Naive thymus-derived CD4-positive, alpha-beta T cell (primary cell): ENCODE results near the gene NUAK1. TPM values are rescaled to one million over a fixed set of nuclear protein-coding genes. Genes with fewer than 3 reads are reported as not detected.

Experiments
- ATAC-seq: fragments of 150-1000 bp; cut with Tn5 transposase; 2 replicates; pipeline ENCODE4 v1.10.0; 2021; ENCODE audit warnings: mild to moderate bottlenecking, moderate library complexity
- CTCF ChIA-PET: fragments of 350-600 bp; sonication (Branson Sonifier 250); formaldehyde crosslinking; loops from one replicate; lab custom pipeline; 2021; ENCODE audit warnings: antibody characterized with exemption; lab: Charles Lee
- POLR2A ChIA-PET: fragments of 350-600 bp; sonication (Branson Sonifier 250); formaldehyde crosslinking; loops from one replicate; lab custom pipeline; 2021; ENCODE audit warnings: antibody characterized with exemption, inconsistent platforms; lab: Charles Lee
- DNase-seq, 9 donors: peaks; one replicate each; pipeline versions ENCODE4 v3.0.0 to v3.0.0-alpha.2; 2020 to 2022; ENCODE audit warnings: mixed read lengths in 1 of 9
- H3K27ac ChIP-seq: one replicate; pipeline ENCODE4 v1.7.0; 2013; ENCODE audit warnings: mild to moderate bottlenecking, low read depth, low read length, moderate library complexity
- H3K27me3 ChIP-seq, 2 donors: one replicate each; pipeline ENCODE4 v1.7.0; 2013; ENCODE audit warnings: low read length in 2 of 2, mild to moderate bottlenecking in 2 of 2, moderate library complexity in 2 of 2; ENCODE audit not compliant: control insufficient read depth in 2 of 2, insufficient read depth in 2 of 2
- H3K36me3 ChIP-seq, 3 experiments: 1 replicate in 2 of 3; 2 replicates in 1 of 3; pipeline ENCODE4 v1.7.0; 2013; ENCODE audit warnings: low read length in 3 of 3, mild to moderate bottlenecking in 3 of 3, moderate library complexity in 1 of 3; ENCODE audit not compliant: insufficient read depth in 3 of 3, control insufficient read depth in 2 of 3
- H3K4me1 ChIP-seq, 2 donors: one replicate each; pipeline ENCODE4 v1.7.0; 2013; ENCODE audit warnings: low read length in 2 of 2, mild to moderate bottlenecking in 2 of 2, moderate library complexity in 1 of 2; ENCODE audit not compliant: control insufficient read depth in 2 of 2, insufficient read depth in 2 of 2
- H3K4me3 ChIP-seq: 2 replicates; pipeline ENCODE4 v1.7.0; 2013; ENCODE audit warnings: mild to moderate bottlenecking, low read length
- H3K9me3 ChIP-seq, 3 experiments: 1 replicate in 2 of 3; 2 replicates in 1 of 3; pipeline ENCODE4 v1.7.0; 2013; ENCODE audit warnings: low read length in 3 of 3; ENCODE audit not compliant: control insufficient read depth in 2 of 3
- H3K27ac Mint-ChIP-seq, 9 donors: one replicate each; pipeline ENCODE4 v1.8.0; 2020 to 2022; ENCODE audit warnings: mixed read lengths in 9 of 9, mild to moderate bottlenecking in 8 of 9, moderate library complexity in 5 of 9, inconsistent platforms in 2 of 9
- H3K27me3 Mint-ChIP-seq, 5 donors: one replicate each; pipeline ENCODE4 v1.8.0; 2021 to 2022; ENCODE audit warnings: mixed read lengths in 5 of 5, mild to moderate bottlenecking in 1 of 5
- H3K36me3 Mint-ChIP-seq, 5 donors: one replicate each; pipeline ENCODE4 v1.8.0; 2020 to 2022; ENCODE audit warnings: mixed read lengths in 5 of 5, mild to moderate bottlenecking in 3 of 5, inconsistent platforms in 1 of 5
- H3K4me1 Mint-ChIP-seq, 7 donors: one replicate each; pipeline ENCODE4 v1.8.0; 2020 to 2022; ENCODE audit warnings: mixed read lengths in 7 of 7, mild to moderate bottlenecking in 3 of 7, inconsistent platforms in 1 of 7
- H3K4me3 Mint-ChIP-seq, 10 donors: one replicate each; pipeline ENCODE4 v1.8.0; 2020 to 2022; ENCODE audit warnings: mild to moderate bottlenecking in 10 of 10, mixed read lengths in 10 of 10, moderate library complexity in 6 of 10, inconsistent platforms in 2 of 10
- H3K9me3 Mint-ChIP-seq, 11 donors: one replicate each; pipeline ENCODE4 v1.8.0; 2020 to 2022; ENCODE audit warnings: mixed read lengths in 11 of 11, mild to moderate bottlenecking in 4 of 11, inconsistent platforms in 1 of 11, moderate library complexity in 1 of 11
- intact Hi-C, 2 donors: fragments of 100-400 bp; cut with micrococcal nuclease; formaldehyde crosslinking; loops; one replicate each; pipeline ENCODE4 v1.15.1; 2023
- polyA plus RNA-seq, 2 donors: library from polyadenylated mRNA; unstranded; fragments of 300-500 nt; fragmentation: Illumina TruSeq; gene quantifications; one replicate each; pipeline ENCODE4 v1.2.3, GENCODE V29; 2021
- total RNA-seq, 6 experiments: library from RNA in 5 of 6; stranded (reverse) in 5 of 6; gene quantifications; 1 replicate in 5 of 6; 2 replicates in 1 of 6; pipeline ENCODE4 v1.2.3 and lab custom pipeline; 2021 to 2026

NUAK1 gene
- total and polyA plus RNA-seq, 7 experiments from 2014 or later, result 0.02 to 0.51 (median 0.08) TPM; not detected in 4

DNA sequence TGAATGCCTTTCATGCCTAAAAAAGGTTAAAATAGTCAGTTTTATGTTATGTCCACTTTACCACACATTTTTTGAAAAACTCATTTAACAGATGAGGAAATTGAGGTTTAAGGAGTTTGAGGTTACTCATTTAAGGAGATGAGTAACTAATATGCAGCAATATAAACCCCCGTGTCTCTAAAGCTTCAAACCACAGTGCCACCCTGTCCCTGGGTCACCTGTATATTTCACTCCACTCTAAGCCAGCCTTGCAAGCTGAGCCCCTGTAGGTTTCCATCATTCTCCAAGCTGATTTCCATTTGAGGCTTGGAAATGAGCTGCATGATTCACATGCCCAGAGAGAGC is 64.4 kb downstream of the NUAK1 start:
- POLR2A ChIA-PET, result no interaction called here
- H3K36me3 Mint-ChIP-seq, result no peaks in the 10 kb centered on the region
- H3K36me3 ChIP-seq, result no peaks in the 10 kb centered on the region
- no peak overlapping the region for H3K27ac Mint-ChIP-seq
- no peak overlapping the region for H3K4me3 Mint-ChIP-seq
- H3K9me3 ChIP-seq, result no peaks in the 10 kb centered on the region
- H3K4me3 ChIP-seq, result no peak overlapping the region
- no peaks in the 10 kb centered on the region for H3K4me1 ChIP-seq
- ATAC-seq (no peak), DNase-seq (no peak)
- CTCF ChIA-PET, result interaction anchor here (0.6 kb wide), 1 partner anchor 22 kb away, joined by 5 read pairs; no protein-coding TSS in a partner anchor
- no peak overlapping the region for H3K27ac ChIP-seq
- intact Hi-C loops, result no loop called here
- no peaks in the 10 kb centered on the region for H3K4me1 Mint-ChIP-seq
- H3K9me3 Mint-ChIP-seq, result peaks cover 0 to 1% (median 0%) of the 10 kb centered on the region in 11 donors
- no peaks in the 10 kb centered on the region for H3K27me3 ChIP-seq
- peaks cover 2 to 33% (median 15%) of the 10 kb centered on the region in 5 donors for H3K27me3 Mint-ChIP-seq

DNA sequence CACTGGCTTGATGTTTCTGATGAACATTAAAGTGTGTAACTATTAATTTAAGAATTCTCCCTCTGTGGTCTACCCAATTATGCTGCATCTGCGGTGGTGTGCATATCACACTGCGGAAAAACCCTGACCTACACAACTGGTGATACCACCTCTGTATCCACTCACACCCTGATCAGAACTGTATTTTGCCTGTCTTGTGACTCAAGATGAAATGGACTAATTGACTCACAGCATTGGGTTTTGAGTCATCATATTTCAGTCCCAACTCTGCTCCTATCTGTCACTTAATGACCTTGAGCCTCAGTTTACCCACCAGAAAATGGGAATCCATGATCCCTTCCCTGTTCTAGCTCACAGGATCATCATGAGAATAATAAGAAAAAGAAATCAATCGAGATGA is 65.6 kb downstream of the NUAK1 start:
- H3K9me3 Mint-ChIP-seq, result no peaks in the 10 kb centered on the region
- H3K27me3 Mint-ChIP-seq, result peaks cover 2 to 22% (median 9%) of the 10 kb centered on the region in 5 donors
- ChIA-PET CTCF (no interaction called here), POLR2A (no interaction called here)
- Histone ChIP-seq H3K36me3 (no peaks in the 10 kb centered on the region), H3K4me3 (no peak overlapping the region), H3K27ac (no peak overlapping the region), H3K9me3 (no peaks in the 10 kb centered on the region), H3K4me1 (no peaks in the 10 kb centered on the region), H3K27me3 (no peaks in the 10 kb centered on the region)
- DNase-seq (no peak), ATAC-seq (no peak)
- no peak overlapping the region for H3K4me3 Mint-ChIP-seq
- H3K27ac Mint-ChIP-seq, result no peak overlapping the region
- no peaks in the 10 kb centered on the region for H3K4me1 Mint-ChIP-seq
- H3K36me3 Mint-ChIP-seq, result no peaks in the 10 kb centered on the region
- intact Hi-C loops, result no loop called here

DNA sequence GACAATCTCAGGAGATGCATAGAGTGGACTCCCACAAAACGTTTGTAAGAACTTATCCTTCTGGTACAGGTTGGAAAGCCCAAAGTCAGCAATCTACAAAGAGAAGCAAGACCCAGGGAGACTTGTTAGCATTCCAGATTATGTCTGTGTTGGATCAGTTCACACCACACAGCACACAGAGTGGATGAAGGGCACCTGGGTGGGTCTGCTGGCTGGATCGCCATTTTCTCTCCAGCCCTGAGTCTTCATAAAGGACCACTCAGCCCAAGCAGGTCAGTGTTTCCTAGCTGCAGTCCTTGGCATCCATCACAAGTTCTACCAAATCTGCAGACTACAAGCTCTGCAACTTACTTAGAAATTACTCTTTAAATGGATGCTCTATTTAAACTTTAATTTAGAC is 66.0 kb downstream of the NUAK1 start:
- ATAC-seq (no peak), DNase-seq (no peak)
- intact Hi-C loops, result no loop called here
- H3K4me3 ChIP-seq, result no peak overlapping the region
- Mint-ChIP-seq H3K4me1 (no peaks in the 10 kb centered on the region), H3K27me3 (peaks cover 2 to 20% (median 9%) of the 10 kb centered on the region in 5 donors), H3K9me3 (no peaks in the 10 kb centered on the region), H3K4me3 (no peak overlapping the region), H3K27ac (no peak overlapping the region), H3K36me3 (no peaks in the 10 kb centered on the region)
- H3K27ac ChIP-seq, result no peak overlapping the region
- no peaks in the 10 kb centered on the region for H3K36me3 ChIP-seq
- no peaks in the 10 kb centered on the region for H3K27me3 ChIP-seq
- H3K9me3 ChIP-seq, result no peaks in the 10 kb centered on the region
- POLR2A ChIA-PET, result no interaction called here
- no peaks in the 10 kb centered on the region for H3K4me1 ChIP-seq
- CTCF ChIA-PET, result no interaction called here

DNA sequence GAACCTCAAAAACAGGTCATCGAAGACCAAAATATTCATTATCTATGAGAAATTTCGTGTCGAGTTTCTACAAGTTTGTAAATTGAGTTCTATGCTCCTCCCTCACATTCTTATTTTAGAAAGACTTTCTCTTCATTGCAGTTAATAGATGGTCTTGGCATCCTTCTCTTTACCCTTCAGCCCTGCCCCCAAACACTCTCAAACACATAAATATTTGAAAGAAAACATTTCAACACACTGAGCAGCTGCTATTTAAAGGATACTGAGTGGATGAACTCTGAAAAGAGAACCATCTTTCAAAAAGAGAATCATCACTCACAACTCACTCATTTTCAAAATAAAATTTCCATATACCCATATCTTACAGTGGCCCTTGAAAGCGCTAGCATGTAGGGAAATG is 67.1 kb downstream of the NUAK1 start:
- Mint-ChIP-seq H3K36me3 (no peaks in the 10 kb centered on the region), H3K27me3 (peaks cover 0 to 15% (median 5%) of the 10 kb centered on the region in 5 donors), H3K4me1 (no peaks in the 10 kb centered on the region), H3K27ac (no peak overlapping the region), H3K9me3 (peaks cover 0 to 1% (median 0%) of the 10 kb centered on the region in 11 donors), H3K4me3 (no peak overlapping the region)
- H3K4me3 ChIP-seq, result no peak overlapping the region
- H3K36me3 ChIP-seq, result no peaks in the 10 kb centered on the region
- H3K9me3 ChIP-seq, result no peaks in the 10 kb centered on the region
- CTCF ChIA-PET, result no interaction called here
- no peak overlapping the region for H3K27ac ChIP-seq
- DNase-seq, result no peak
- intact Hi-C loops, result no loop called here
- H3K27me3 ChIP-seq, result no peaks in the 10 kb centered on the region
- POLR2A ChIA-PET, result no interaction called here
- no peaks in the 10 kb centered on the region for H3K4me1 ChIP-seq
- no peak for ATAC-seq

DNA sequence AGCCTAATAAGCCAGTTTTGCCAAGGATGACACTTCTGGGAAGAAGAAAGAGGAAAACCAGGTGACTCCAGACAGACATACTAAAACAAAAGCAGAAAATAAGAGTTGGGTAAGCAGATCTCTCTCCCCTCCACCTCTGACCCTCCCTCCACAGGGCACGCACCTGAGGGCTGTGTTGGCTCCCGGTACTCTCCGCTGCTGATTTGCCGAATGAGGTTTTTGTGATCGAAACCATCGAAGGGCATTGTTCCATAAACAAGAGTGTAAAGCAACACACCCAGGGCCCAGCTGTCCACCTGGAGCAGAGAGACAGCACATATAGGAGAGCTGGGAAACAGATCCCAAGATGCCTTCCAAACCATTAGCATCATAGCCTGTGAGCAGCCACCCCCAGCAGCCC is 68.1 kb downstream of the NUAK1 start:
- Histone ChIP-seq H3K9me3 (no peaks in the 10 kb centered on the region), H3K27ac (no peak overlapping the region), H3K27me3 (no peaks in the 10 kb centered on the region), H3K4me3 (no peak overlapping the region), H3K36me3 (no peaks in the 10 kb centered on the region), H3K4me1 (no peaks in the 10 kb centered on the region)
- Mint-ChIP-seq H3K36me3 (no peaks in the 10 kb centered on the region), H3K9me3 (peaks cover 0 to 2% (median 0%) of the 10 kb centered on the region in 11 donors), H3K27me3 (peaks cover 0 to 13% (median 5%) of the 10 kb centered on the region in 5 donors), H3K4me3 (no peak overlapping the region), H3K4me1 (no peaks in the 10 kb centered on the region), H3K27ac (no peak overlapping the region)
- CTCF ChIA-PET, result no interaction called here
- intact Hi-C loops, result no loop called here
- POLR2A ChIA-PET, result no interaction called here
- DNase-seq (no peak), ATAC-seq (no peak)

DNA sequence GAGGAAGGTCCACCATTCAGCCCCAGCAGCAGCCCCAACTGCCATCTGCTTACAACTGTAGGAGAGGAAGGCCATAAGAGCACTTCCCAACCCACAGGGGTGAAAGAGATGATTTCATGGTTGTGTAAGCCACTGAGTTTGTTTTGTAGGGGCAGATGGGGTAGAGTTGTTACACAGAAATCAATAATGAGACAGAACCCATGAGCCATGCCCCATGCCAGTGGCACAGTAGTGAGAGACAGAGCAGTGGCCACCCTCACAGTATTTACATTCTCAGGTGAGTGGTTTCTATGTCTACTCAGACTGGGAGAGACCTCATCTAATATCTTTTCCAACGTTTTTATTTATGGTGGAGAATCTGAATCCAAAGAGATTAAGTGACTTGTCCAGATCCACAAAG is 68.6 kb downstream of the NUAK1 start:
- no peaks in the 10 kb centered on the region for H3K27me3 ChIP-seq
- no peak overlapping the region for H3K4me3 ChIP-seq
- CTCF ChIA-PET, result no interaction called here
- DNase-seq, result no peak
- H3K4me1 ChIP-seq, result no peaks in the 10 kb centered on the region
- intact Hi-C loops, result no loop called here
- Mint-ChIP-seq H3K27ac (no peak overlapping the region), H3K4me1 (no peaks in the 10 kb centered on the region), H3K9me3 (peaks cover 0 to 6% (median 0%) of the 10 kb centered on the region in 11 donors), H3K27me3 (peaks cover 0 to 14% (median 9%) of the 10 kb centered on the region in 5 donors), H3K36me3 (no peaks in the 10 kb centered on the region), H3K4me3 (no peak overlapping the region)
- POLR2A ChIA-PET, result no interaction called here
- ATAC-seq, result no peak
- H3K36me3 ChIP-seq, result no peaks in the 10 kb centered on the region
- no peak overlapping the region for H3K27ac ChIP-seq
- no peaks in the 10 kb centered on the region for H3K9me3 ChIP-seq

DNA sequence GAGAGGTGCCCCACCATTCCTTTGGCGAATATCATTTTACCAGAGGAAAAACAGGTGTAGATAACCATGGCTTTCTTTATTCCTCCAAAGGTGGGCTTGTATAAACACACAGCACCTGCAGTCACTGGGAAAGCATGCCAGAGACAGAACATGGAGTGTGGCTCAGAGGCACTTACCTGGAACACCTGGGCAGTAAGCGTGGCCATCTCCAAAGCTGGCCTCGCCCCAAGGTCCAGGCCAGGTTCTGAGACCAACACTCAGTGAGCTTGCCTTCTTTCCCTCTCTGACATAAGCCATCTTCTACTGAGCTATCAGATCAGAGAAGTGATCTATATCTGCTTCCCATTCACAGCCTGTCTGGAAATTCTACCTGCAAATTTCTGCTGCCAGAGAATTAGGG is 70.5 kb downstream of the NUAK1 start:
- ChIA-PET CTCF (no interaction called here), POLR2A (no interaction called here)
- H3K9me3 Mint-ChIP-seq, result peaks cover 0 to 6% (median 0%) of the 10 kb centered on the region in 11 donors
- ATAC-seq, result no peak
- H3K4me1 Mint-ChIP-seq, result no peaks in the 10 kb centered on the region
- no peak overlapping the region for H3K4me3 Mint-ChIP-seq
- Histone ChIP-seq H3K9me3 (no peaks in the 10 kb centered on the region), H3K4me3 (no peak overlapping the region), H3K36me3 (no peaks in the 10 kb centered on the region), H3K27ac (no peak overlapping the region), H3K4me1 (no peaks in the 10 kb centered on the region), H3K27me3 (no peaks in the 10 kb centered on the region)
- H3K36me3 Mint-ChIP-seq, result no peaks in the 10 kb centered on the region
- H3K27ac Mint-ChIP-seq, result no peak overlapping the region
- intact Hi-C loops, result no loop called here
- DNase-seq, result no peak
- H3K27me3 Mint-ChIP-seq, result peaks cover 0 to 15% (median 11%) of the 10 kb centered on the region in 5 donors
